Natural killer cell (primary cell): ENCODE measurements around the gene SLC44A5. TPM values are rescaled to one million over a fixed set of nuclear protein-coding genes. Genes with fewer than 3 reads are reported as not detected.

Experiments
- ATAC-seq, 3 donors: fragments of 150-1000 bp in 2 of 3; fragments of 200-7000 bp in 1 of 3; cut with Tn5 transposase; 1 replicate in 1 of 3; 2 replicates in 2 of 3; pipeline ENCODE4 v1.10.0; 2021; ENCODE audit warnings: mild to moderate bottlenecking in 2 of 3, moderate library complexity in 2 of 3
- DNase-seq, 2 donors: peaks; one replicate each; pipeline versions ENCODE4 v3.0.0 to v3.0.0-alpha.2; 2013 to 2021; ENCODE audit warnings: mixed read lengths in 1 of 2
- H3K27ac ChIP-seq: one replicate; pipeline ENCODE4 v1.5.1; 2013; ENCODE audit warnings: mild to moderate bottlenecking, low read length
- H3K27me3 ChIP-seq: one replicate; pipeline ENCODE4 v1.6.1; 2013; ENCODE audit warnings: low read length; ENCODE audit not compliant: control insufficient read depth, insufficient read depth
- H3K36me3 ChIP-seq: one replicate; pipeline ENCODE4 v1.6.1; 2013; ENCODE audit warnings: low read length; ENCODE audit not compliant: control insufficient read depth, insufficient read depth
- H3K4me1 ChIP-seq: one replicate; pipeline ENCODE4 v1.6.1; 2013; ENCODE audit warnings: low read length; ENCODE audit not compliant: control insufficient read depth, insufficient read depth
- H3K4me3 ChIP-seq: one replicate; pipeline ENCODE4 v1.5.1; 2013; ENCODE audit warnings: low read length
- H3K9me3 ChIP-seq: one replicate; pipeline ENCODE4 v1.6.1; 2013; ENCODE audit warnings: low read length; ENCODE audit not compliant: control insufficient read depth, insufficient read depth
- H3K27ac Mint-ChIP-seq, 2 donors: one replicate each; pipeline ENCODE4 v1.8.0; 2022; ENCODE audit warnings: mild to moderate bottlenecking in 2 of 2, mixed read lengths in 2 of 2, moderate library complexity in 1 of 2
- H3K27me3 Mint-ChIP-seq, 2 donors: one replicate each; pipeline ENCODE4 v1.8.0; 2022; ENCODE audit warnings: low read depth in 2 of 2, mixed read lengths in 2 of 2
- H3K36me3 Mint-ChIP-seq: one replicate; pipeline ENCODE4 v1.8.0; 2022; ENCODE audit warnings: mixed read lengths
- H3K4me1 Mint-ChIP-seq, 2 donors: one replicate each; pipeline ENCODE4 v1.8.0; 2022; ENCODE audit warnings: mixed read lengths in 2 of 2
- H3K4me3 Mint-ChIP-seq: one replicate; pipeline ENCODE4 v1.8.0; 2022; ENCODE audit warnings: mild to moderate bottlenecking, moderate library complexity, mixed read lengths
- H3K9me3 Mint-ChIP-seq, 2 donors: one replicate each; pipeline ENCODE4 v1.8.0; 2022; ENCODE audit warnings: mixed read lengths in 2 of 2
- CTCF ChIP-seq: fragments of 200-600 bp; IDR thresholded peaks from one replicate; pipeline ENCODE4 v1.8.0; 2022; ENCODE audit warnings: antibody characterized with exemption
- WGBS: methylation state at CpG from one replicate; pipeline ENCODE4 v1.1.7; 2013; ENCODE audit warnings: missing lambda C conversion rate; ENCODE audit not compliant: insufficient coverage; 5-methylcytosine and 5-hydroxymethylcytosine counted together
- intact Hi-C: fragments of 100-400 bp; cut with micrococcal nuclease; formaldehyde crosslinking; loops from one replicate; pipeline ENCODE4 v1.14.2; 2022
- total RNA-seq, 4 donors: library from RNA; stranded (reverse); fragments of 120-200 nt in 1 of 4; gene quantifications; one replicate each; pipeline versions ENCODE4 v1.2.3 to v1.2.4, GENCODE V29; 2013 to 2022

Gene SLC44A5
- total RNA-seq, 3 donors from 2014 or later (not counting 1 experiment from before 2014, with no cell fraction given) = 0.15 to 1.2 TPM; not detected in 1

GRCh38 chr1:75328691-75329090 is 282.2 kb downstream of the SLC44A5 start:
- DNase-seq (no peak), ATAC-seq (no peak)
- Mint-ChIP-seq H3K9me3 (peaks cover 5% of the 10 kb centered on the region in 2 donors), H3K27me3 (no peaks in the 10 kb centered on the region), H3K36me3 (no peaks in the 10 kb centered on the region), H3K4me3 (no peak overlapping the region), H3K4me1 (no peaks in the 10 kb centered on the region), H3K27ac (no peak overlapping the region)
- intact Hi-C loops = no loop called here
- Histone ChIP-seq H3K27me3 (no peaks in the 10 kb centered on the region), H3K27ac (no peak overlapping the region), H3K9me3 (no peaks in the 10 kb centered on the region), H3K4me1 (no peaks in the 10 kb centered on the region), H3K36me3 (no peaks in the 10 kb centered on the region), H3K4me3 (no peak overlapping the region)
- no peak for TF ChIP-seq CTCF
- WGBS = 38% methylated on average over 3 of the region's 4 CpGs

GRCh38 chr1:75327395-75327794 is 283.5 kb downstream of the SLC44A5 start:
- intact Hi-C loops = no loop called here
- Mint-ChIP-seq H3K27me3 (no peaks in the 10 kb centered on the region), H3K36me3 (no peaks in the 10 kb centered on the region), H3K4me3 (no peak overlapping the region), H3K4me1 (no peaks in the 10 kb centered on the region), H3K9me3 (peaks cover 2 to 8% of the 10 kb centered on the region in 2 donors), H3K27ac (no peak overlapping the region)
- H3K36me3 ChIP-seq = no peaks in the 10 kb centered on the region
- DNase-seq = no peak
- no peak for ATAC-seq
- H3K4me1 ChIP-seq = no peaks in the 10 kb centered on the region
- H3K27me3 ChIP-seq = no peaks in the 10 kb centered on the region
- no CpG with 5 or more reads among the region's 2 CpGs for WGBS
- no peak overlapping the region for H3K27ac ChIP-seq
- H3K4me3 ChIP-seq = no peak overlapping the region
- H3K9me3 ChIP-seq = no peaks in the 10 kb centered on the region
- no peak for TF ChIP-seq CTCF

- H3K4me3 ChIP-seq = no peak overlapping the region
- H3K27ac ChIP-seq = no peak overlapping the region
- Mint-ChIP-seq H3K27me3 (no peaks in the 10 kb centered on the region), H3K27ac (no peak overlapping the region), H3K4me1 (no peaks in the 10 kb centered on the region), H3K36me3 (no peaks in the 10 kb centered on the region), H3K4me3 (no peak overlapping the region), H3K9me3 (peaks cover 5 to 12% of the 10 kb centered on the region in 2 donors)
- no peaks in the 10 kb centered on the region for H3K9me3 ChIP-seq
- no peak for TF ChIP-seq CTCF
- DNase-seq = no peak
- no peaks in the 10 kb centered on the region for H3K36me3 ChIP-seq
- H3K4me1 ChIP-seq = no peaks in the 10 kb centered on the region
- 88% methylated on average over 2 of the region's 4 CpGs for WGBS
- ATAC-seq = no peak
- H3K27me3 ChIP-seq = no peaks in the 10 kb centered on the region
- intact Hi-C loops = no loop called here
Measured at GRCh38 chr1:75317976-75318375, 292.9 kb downstream of the SLC44A5 start.

GRCh38 chr1:75316230-75316629 is 294.7 kb downstream of the SLC44A5 start:
- DNase-seq (no peak), ATAC-seq (no peak)
- Histone ChIP-seq H3K4me3 (no peak overlapping the region), H3K36me3 (no peaks in the 10 kb centered on the region), H3K9me3 (peaks cover 6% of the 10 kb centered on the region), H3K27ac (no peak overlapping the region), H3K27me3 (no peaks in the 10 kb centered on the region), H3K4me1 (no peaks in the 10 kb centered on the region)
- no peaks in the 10 kb centered on the region for H3K27me3 Mint-ChIP-seq
- intact Hi-C loops = no loop called here
- WGBS = no CpG with 5 or more reads among the region's 1 CpG
- peaks cover 4 to 12% of the 10 kb centered on the region in 2 donors for H3K9me3 Mint-ChIP-seq
- H3K36me3 Mint-ChIP-seq = no peaks in the 10 kb centered on the region
- H3K4me1 Mint-ChIP-seq = no peaks in the 10 kb centered on the region
- H3K4me3 Mint-ChIP-seq = no peak overlapping the region
- TF ChIP-seq CTCF = no peak
- H3K27ac Mint-ChIP-seq = no peak overlapping the region
